SK-N-MC (cell line): ENCODE measurements around the gene CARD10.

Source experiments
- EZH2 ChIP-seq: fragments of 200-600 bp; sonication (generic); IDR thresholded peaks from one replicate; pipeline ENCODE4 v1.6.1; 2017; ENCODE audit warnings: antibody characterized with exemption
- POLR2AphosphoS5 ChIP-seq: IDR thresholded peaks from 2 replicates; pipeline ENCODE4 v1.6.1; 2012; ENCODE audit warnings: mild to moderate bottlenecking, low read depth, low read length, borderline replicate concordance

GRCh38 chr22:37469416-37470086 is 49.7 kb downstream of the CARD10 start:
- TF ChIP-seq EZH2 (no peak), POLR2AphosphoS5 (no peak)
